Mesodermal cell (in vitro differentiated cells): Measurements from ENCODE around the gene CPSF3.

Source experiments
- H3K27ac ChIP-seq: 2 replicates; pipeline ENCODE4 v1.7.0; 2013; ENCODE audit warnings: mild to moderate bottlenecking, low read depth, low read length, moderate library complexity; ENCODE audit not compliant: severe bottlenecking
- H3K36me3 ChIP-seq: 2 replicates; pipeline ENCODE4 v1.7.1; 2013; ENCODE audit warnings: mild to moderate bottlenecking, low read length, moderate library complexity; ENCODE audit not compliant: control insufficient read depth, insufficient read depth
- H3K4me1 ChIP-seq: one replicate; pipeline ENCODE4 v1.7.1; 2013; ENCODE audit warnings: mild to moderate bottlenecking, low read length; ENCODE audit not compliant: insufficient read depth, control insufficient read depth, poor library complexity, severe bottlenecking
- H3K4me3 ChIP-seq: 2 replicates; pipeline ENCODE4 v1.7.0; 2013; ENCODE audit warnings: low read length, control low read depth, mild to moderate bottlenecking; ENCODE audit not compliant: insufficient read depth, poor library complexity, severe bottlenecking; ENCODE audit errors: extremely low read depth
- H3K9me3 ChIP-seq: 2 replicates; pipeline ENCODE4 v1.7.1; 2013; ENCODE audit warnings: mild to moderate bottlenecking, low read length, moderate library complexity; ENCODE audit not compliant: control insufficient read depth
- WGBS, 2 experiments: methylation state at CpG; one replicate each; pipeline ENCODE4 v1.1.5; 2013; ENCODE audit warnings: missing lambda C conversion rate in 2 of 2; ENCODE audit not compliant: insufficient coverage in 2 of 2; 5-methylcytosine and 5-hydroxymethylcytosine counted together

CPSF3 gene

DNA sequence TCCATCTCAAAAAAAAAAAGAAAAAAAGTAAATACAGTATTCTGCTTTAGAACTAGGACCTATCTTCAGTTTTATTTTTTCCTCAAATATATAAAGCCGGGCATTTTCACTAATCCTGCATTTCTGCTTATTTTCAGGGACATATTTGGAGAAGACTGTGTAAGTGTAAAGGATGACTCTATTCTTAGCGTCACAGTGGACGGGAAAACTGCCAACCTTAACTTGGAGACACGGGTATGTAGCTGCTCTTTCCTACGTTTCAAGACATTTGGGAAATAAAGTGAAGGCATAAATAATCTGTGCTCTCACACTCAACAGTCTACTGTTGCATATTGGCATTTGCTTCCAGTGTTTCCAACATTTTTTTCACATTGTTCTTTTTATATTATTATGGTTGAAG, 47.8 kb downstream of the CPSF3 start:
- WGBS, 2 experiments = 96 to 98% methylated on average over 4 of the region's 5 CpGs
- H3K27ac ChIP-seq = no peak overlapping the region
- H3K4me1 ChIP-seq = no peaks in the 10 kb centered on the region
- H3K36me3 ChIP-seq = peaks cover 59% of the 10 kb centered on the region
- no peak overlapping the region for H3K4me3 ChIP-seq
- no peaks in the 10 kb centered on the region for H3K9me3 ChIP-seq

DNA sequence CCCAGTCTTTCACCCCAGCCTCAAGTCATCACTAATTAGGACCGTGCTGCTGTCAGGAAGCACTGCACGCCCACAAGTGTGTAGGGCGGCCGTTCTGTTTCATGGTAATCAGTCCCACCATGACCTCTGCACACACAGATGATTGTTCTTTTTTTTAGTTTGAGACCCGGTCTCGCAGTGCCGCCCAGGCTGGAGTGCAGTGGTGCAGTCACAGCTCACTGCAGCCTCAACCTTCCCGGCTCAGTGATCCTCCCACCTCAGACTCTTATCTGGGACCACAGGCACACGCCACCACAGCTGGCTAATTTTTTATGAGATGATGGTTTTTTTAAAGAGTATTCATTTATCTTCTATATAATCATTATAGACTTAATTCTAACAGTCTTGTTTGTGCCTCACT, 49.1 kb downstream of the CPSF3 start:
- Histone ChIP-seq H3K9me3 (peaks cover 6% of the 10 kb centered on the region), H3K4me3 (no peak overlapping the region), H3K27ac (no peak overlapping the region), H3K4me1 (no peaks in the 10 kb centered on the region), H3K36me3 (peaks cover 60% of the 10 kb centered on the region)
- 87 to 100% methylated on average over 6 to 7 of the region's 9 CpGs for WGBS, 2 experiments

DNA sequence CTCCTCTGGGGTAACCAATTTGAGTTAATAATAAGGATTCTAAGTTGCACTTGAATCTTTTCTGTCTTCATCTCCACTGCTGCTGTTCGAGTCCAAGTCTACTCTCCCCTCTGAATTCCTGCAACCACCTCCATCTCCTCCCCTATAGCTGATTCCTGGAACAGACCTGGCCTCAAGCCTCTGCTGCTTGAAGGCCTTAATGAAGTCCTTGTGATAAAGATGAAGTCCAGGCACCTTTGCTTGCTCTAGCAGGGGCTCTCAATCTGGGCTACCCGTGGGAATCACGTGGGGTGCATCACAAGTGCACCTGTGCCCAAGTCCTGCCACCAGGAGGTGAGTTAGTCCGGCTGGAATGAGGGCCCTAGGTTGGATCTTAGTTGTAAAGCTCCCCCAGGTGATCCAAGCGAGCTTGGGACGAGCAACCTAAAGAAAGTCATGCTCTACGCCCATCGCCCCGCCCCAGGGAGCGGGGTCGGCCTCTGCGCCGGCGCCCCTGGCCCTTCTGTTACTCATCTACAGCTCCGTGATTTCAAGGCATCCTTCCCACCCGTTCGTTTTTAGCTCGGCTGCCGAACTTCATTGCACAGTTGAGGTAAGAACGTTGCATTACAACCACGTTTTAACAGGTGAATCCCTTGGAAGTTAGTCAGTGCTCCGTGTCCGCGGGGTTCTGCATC, 50.0 kb downstream of the CPSF3 start:
- WGBS, 2 experiments = 95 to 98% methylated on average over 24 of the region's 24 CpGs
- Histone ChIP-seq H3K4me3 (no peak overlapping the region), H3K4me1 (no peaks in the 10 kb centered on the region), H3K9me3 (peaks cover 6% of the 10 kb centered on the region), H3K36me3 (peaks cover 55% of the 10 kb centered on the region), H3K27ac (no peak overlapping the region)

DNA sequence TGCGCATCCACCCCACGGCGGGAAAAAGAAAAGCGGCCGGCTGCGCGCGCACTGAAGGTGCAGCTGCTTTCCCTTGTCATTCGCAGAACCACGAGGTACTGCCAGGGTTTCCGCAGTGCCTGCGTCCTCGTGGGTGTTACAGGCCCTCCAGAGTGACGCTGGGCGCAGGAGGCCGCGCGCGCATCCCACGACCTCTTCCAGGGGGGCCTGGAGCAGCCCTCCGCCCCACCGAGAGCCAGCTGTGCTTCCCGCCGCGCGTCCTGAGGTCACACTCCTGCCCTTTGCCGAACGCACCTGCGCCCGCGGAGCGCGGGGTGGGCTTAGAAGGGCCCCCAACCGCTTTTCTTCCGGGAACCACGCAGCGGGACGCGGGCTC, 50.5 kb downstream of the CPSF3 start:
- H3K4me3 ChIP-seq = peak overlapping the region; percentile 43
- WGBS, 2 experiments = 91% methylated on average over 35 to 39 of the region's 39 CpGs
- no peaks in the 10 kb centered on the region for H3K4me1 ChIP-seq
- no peak overlapping the region for H3K27ac ChIP-seq
- H3K36me3 ChIP-seq = peaks cover 52% of the 10 kb centered on the region
- peaks cover 6% of the 10 kb centered on the region for H3K9me3 ChIP-seq

DNA sequence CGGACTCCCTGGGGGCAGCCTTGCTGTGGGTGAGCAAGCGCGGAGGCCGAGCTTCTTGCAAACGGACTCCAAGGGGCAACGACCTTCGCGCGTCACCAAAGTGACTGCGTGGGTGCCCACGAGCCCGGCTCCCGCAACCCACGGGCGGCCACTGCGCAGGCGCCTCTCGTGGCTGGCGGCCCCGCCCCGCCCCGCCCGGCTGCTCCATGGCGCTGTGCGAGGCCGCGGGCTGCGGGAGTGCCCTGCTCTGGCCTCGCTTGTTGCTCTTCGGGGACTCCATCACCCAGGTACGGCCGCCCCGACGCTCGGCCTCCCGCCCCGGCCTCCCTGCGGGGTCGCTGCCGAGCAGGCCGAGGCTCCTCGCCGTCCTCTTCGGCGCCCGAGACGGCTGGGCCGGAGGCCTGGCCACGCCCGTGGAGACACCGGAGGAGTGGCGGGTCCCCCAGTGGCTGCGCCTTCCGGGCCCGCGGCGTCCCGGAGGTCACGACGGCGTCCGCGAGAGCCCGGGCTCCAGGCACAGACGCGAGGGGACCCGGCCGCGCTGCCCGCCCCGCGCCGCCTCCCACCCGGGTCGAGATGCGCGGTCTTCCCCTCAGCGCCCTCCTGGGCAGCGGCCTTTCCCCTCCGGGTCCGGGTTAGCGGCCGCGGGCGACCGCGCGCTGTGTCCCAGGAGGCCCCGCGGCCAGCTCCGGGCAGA, 51.1 kb downstream of the CPSF3 start, which contains the start of gene IAH1:
Gene IAH1, plus strand, starts transcription at position 191 of the 697 bp plus-strand sequence. Its CDS starts 16 bp downstream, at position 207.
- H3K36me3 ChIP-seq = peaks cover 47% of the 10 kb centered on the region

DNA sequence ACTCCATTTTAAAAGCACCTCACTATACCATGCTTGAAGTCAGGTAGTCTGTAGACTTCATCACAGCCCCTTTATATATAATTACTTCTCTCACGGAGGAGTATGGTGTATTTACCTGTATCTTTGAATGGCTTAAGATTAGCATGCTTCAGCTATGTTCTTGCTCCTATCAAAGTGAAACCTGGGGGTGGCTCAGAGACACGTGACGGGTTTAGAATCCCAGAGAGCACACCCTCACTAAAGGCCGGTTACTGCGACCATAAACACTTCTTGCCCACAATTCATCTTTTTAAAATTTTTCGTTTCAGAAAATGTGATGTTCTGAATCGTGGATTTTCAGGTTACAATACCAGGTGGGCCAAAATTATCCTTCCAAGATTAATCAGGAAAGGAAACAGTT, 54.5 kb downstream of the CPSF3 start:
- Histone ChIP-seq H3K4me3 (no peak overlapping the region), H3K36me3 (peaks cover 41% of the 10 kb centered on the region), H3K27ac (no peak overlapping the region), H3K9me3 (peaks cover 6% of the 10 kb centered on the region), H3K4me1 (peaks cover 7% of the 10 kb centered on the region)
- WGBS, 2 experiments = 100% methylated on average over 4 to 5 of the region's 7 CpGs

More for the DNA sequence above, 51.1 kb downstream of the CPSF3 start, which contains the start of gene IAH1:
- peak within 1 kb of the TSS; percentile 1 for H3K27ac ChIP-seq
- no peaks in the 10 kb centered on the region for H3K4me1 ChIP-seq
- peaks cover 6% of the 10 kb centered on the region for H3K9me3 ChIP-seq
- WGBS, 2 experiments = 36 to 48% methylated on average over 43 to 78 of the region's 91 CpGs
- H3K4me3 ChIP-seq = peak within 1 kb of the TSS; percentile 43

DNA sequence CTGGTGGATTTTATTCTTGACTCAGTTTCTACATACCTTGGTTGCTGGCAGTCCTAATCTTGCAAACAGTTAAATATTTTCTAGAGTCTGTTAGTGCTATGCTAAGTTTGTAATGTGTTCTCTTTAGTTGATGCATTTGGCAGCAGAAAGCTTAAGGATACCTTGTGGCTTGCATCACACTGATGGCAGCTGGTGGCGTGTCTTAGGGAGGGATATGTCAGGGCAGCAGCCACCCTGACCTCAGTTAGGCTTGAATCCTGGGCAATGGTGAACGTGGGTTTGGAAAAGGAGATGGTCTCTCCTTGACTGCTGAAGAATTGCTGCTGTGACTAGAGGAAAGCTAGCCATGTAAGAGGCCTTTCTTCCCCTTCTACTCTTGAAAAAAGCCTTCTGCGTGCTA, 55.1 kb downstream of the CPSF3 start:
- H3K4me1 ChIP-seq = peaks cover 7% of the 10 kb centered on the region
- H3K9me3 ChIP-seq = peaks cover 6% of the 10 kb centered on the region
- WGBS, 2 experiments = 96 to 100% methylated on average over 1 to 3 of the region's 3 CpGs
- peaks cover 41% of the 10 kb centered on the region for H3K36me3 ChIP-seq
- H3K4me3 ChIP-seq = no peak overlapping the region
- H3K27ac ChIP-seq = no peak overlapping the region

DNA sequence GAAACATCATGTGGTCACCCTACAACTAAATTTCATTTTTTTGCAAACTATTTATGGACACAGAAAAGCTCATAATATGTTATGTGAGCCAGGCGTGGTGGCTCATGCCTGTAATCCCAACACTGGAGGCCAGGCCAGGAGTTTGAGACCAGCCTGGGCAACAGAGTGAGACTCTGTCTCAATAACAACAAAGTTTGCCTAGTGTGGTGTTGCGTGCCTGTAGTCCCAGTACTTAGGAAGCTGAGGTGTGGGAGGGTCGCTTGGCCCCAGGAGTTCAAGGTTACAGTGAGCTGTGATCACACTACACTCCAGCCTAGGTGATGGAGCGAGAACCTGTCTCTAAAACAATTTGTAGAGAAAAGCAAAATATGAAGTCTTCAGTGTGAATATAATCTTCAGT, 56.7 kb downstream of the CPSF3 start:
- H3K4me1 ChIP-seq = peaks cover 7% of the 10 kb centered on the region
- 82 to 93% methylated on average over 2 to 3 of the region's 4 CpGs for WGBS, 2 experiments
- H3K9me3 ChIP-seq = peaks cover 6% of the 10 kb centered on the region
- no peak overlapping the region for H3K27ac ChIP-seq
- H3K4me3 ChIP-seq = no peak overlapping the region
- H3K36me3 ChIP-seq = peaks cover 47% of the 10 kb centered on the region

DNA sequence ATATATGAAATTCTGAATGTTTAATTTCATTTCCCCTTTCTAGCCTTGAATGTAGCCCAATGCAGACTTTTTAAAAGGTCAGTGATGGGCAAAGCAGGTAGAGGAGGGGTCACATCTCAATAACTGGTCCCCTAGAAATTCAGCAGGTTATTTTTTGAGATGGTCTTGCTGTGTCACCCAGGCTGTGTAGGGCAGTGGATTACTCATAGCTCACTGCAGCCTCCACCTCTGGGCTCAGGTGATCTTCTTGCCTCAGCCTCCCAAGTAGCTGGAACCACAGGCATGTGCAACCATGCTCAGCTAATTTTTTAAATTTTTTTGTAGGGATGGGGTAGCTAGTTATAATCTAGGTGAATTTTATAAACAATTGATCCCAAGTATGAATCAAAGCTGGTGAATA, 59.7 kb downstream of the CPSF3 start:
- peaks cover 71% of the 10 kb centered on the region for H3K36me3 ChIP-seq
- H3K9me3 ChIP-seq = no peaks in the 10 kb centered on the region
- H3K4me1 ChIP-seq = peaks cover 7% of the 10 kb centered on the region
- H3K4me3 ChIP-seq = no peak overlapping the region
- H3K27ac ChIP-seq = no peak overlapping the region

DNA sequence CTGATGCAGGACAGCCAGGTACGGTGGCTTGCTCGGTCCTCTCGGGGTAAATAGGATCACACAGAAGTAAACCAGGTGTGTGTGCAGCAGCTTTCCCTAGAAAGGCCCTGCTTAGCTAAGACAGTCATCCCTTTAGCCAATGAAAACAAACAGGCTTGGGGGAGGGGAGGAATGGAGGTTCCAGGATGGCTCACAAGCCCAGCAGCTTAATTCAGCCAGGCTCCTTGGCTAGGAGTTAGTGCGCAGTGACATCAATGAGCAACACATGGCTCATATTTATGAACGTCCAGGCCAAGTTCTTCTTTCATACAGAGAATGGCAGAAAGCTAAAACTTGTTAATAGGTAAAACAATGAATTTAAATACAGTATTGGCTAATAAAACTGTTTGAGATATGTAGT, 61.1 kb downstream of the CPSF3 start:
- 85 to 92% methylated on average over 2 to 5 of the region's 5 CpGs for WGBS, 2 experiments
- Histone ChIP-seq H3K27ac (no peak overlapping the region), H3K36me3 (peaks cover 79% of the 10 kb centered on the region), H3K9me3 (no peaks in the 10 kb centered on the region), H3K4me1 (peaks cover 7% of the 10 kb centered on the region), H3K4me3 (no peak overlapping the region)
